ENCODE results near the gene PTGR3.

DNA sequence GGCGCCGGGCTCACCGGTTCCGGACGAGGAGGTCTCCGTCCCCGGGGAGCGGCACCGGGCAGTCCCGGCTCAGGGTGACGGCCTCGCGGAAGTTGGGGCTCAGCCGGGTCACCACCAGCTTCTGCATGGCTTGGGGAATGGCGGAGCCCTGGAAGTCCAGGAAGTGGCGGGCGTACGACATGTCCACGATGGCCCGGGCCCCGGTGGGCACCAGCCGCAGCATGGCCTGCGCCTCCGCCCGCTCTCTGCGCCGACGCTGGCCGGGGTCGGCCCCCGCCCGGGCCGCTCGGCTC, 157 bp downstream of the PTGR3 start:
- TF ChIP-seq TAF1 (IDR thresholded peaks at IDR 0.05; ENCODE audit: low read depth) = no peak
- no peak for TF ChIP-seq CEBPB (IDR thresholded peaks at IDR 0.05)
